Measurements from ENCODE around the gene CCNL1.

CCNL1 gene

GRCh38 chr3:157142315-157142714 is 17.6 kb downstream of the CCNL1 start:
- no peak for DNase-seq

DNA sequence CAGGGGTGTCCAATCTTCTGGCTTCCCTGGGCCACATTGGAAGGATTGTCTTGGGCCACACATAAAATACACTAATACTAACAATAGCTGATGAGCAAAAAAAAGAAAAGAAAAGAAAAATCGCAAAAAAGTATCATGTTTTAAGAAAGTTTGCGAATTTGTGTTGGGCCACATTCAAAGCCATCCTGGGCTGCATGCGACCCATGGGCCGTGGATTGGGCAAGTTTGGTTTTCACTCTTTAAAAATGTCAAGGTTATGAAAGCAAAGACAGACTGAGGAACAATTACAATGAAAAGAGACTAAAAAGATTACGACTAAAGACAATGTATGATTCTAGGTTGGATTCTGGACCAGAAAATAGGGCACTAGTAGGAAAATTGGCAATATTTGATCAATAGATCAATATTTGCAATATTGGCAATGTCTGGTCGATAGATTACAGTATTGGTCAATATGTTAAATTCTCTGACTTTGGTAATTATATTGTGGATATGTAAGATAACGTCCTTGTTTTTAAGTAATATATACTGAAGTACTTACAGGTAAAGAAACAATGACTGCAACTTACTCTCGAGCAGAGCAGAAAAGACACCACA is 19.9 kb downstream of the CCNL1 start:
- DNase-seq = no peak

- no peak for DNase-seq
These were observed 23.1 kb downstream of the CCNL1 start for GRCh38 chr3:157136647-157137387.

DNA sequence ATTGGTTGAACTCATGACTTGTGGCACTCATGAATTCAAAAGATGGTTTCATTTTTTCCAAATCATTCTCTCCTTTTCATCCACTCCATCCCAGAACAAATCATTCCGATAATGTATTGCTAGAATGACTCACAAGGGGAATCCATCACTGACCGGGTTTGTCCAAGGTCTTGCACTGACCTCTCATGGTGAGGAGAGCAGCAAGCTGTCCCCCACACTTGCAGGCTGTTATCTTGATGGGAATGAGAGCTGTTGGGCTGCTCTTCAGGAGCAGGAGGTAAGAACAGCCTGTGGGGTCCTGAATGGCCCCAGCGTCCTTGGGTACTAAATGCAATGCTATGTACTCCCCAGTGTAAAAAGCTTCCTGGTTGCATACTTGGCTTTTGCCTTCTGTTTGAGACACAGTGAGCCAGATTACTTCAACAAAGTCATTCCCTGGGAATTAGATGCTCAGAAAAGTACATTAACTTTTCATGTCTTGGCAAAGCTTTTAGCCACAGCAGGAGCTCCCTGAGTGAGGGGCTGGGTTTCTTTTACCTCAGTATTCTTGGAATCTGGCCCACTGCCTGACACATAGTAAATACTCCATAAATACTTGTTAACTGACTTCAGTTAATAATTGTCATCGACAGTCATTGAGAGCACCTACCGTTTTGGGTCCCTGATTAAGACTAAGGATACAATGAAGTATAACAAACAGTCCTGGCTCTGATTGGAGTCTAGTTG is 24.1 kb downstream of the CCNL1 start:
- DNase-seq = no peak

DNA sequence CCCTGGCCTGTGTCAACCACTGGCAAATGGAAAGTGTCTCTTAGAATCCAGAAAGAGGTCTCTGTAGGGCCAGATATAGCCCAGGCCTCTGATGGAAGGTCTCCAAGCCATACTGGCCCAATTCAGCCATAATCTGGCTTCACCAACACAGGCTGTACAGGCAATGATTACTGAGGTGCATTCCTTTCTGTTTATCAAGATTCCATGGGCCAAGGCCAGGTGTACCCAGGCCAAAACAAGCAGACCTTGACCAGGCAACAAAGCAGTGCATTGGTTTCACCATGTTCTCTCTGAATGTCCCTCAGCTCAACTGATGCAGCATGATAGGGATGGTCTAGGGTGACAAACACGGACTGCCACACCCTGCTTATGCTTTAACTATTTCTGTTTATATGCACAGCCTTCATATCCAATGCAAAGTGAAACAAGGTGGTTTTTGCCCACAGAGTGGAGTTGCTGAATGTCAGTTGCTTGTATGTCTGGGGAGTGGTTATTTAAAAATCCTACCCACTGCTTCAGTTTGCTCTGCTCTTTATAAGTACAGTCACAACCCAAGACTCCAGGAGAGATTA is 25.2 kb downstream of the CCNL1 start:
- no peak for DNase-seq

GRCh38 chr3:157133434-157134320 is 26.3 kb downstream of the CCNL1 start:
- DNase-seq = no peak

- DNase-seq = no peak
These were observed 27.0 kb downstream of the CCNL1 start for GRCh38 chr3:157132936-157133335.

GRCh38 chr3:157132341-157132740 is 27.6 kb downstream of the CCNL1 start:
- DNase-seq = no peak

DNA sequence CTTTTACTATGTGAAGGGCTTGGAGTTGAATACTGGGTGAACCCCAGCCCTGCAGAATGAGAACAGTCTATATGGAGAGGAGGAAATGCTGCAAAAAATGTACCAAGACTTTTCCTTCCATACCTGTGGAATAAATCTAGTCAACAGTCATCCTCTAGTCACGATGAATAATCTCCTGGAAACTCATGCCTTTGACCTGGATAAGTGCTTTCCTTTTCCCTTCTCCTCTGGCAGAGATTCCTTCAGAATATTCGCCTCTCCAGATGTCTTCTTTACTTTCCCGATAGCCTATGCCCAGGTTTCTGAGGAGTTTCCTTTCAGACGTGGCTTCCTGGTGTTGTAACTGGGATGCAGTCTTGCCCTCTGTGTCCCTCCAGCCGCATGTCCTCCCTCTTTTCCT is 28.1 kb downstream of the CCNL1 start:
- no peak for DNase-seq

DNA sequence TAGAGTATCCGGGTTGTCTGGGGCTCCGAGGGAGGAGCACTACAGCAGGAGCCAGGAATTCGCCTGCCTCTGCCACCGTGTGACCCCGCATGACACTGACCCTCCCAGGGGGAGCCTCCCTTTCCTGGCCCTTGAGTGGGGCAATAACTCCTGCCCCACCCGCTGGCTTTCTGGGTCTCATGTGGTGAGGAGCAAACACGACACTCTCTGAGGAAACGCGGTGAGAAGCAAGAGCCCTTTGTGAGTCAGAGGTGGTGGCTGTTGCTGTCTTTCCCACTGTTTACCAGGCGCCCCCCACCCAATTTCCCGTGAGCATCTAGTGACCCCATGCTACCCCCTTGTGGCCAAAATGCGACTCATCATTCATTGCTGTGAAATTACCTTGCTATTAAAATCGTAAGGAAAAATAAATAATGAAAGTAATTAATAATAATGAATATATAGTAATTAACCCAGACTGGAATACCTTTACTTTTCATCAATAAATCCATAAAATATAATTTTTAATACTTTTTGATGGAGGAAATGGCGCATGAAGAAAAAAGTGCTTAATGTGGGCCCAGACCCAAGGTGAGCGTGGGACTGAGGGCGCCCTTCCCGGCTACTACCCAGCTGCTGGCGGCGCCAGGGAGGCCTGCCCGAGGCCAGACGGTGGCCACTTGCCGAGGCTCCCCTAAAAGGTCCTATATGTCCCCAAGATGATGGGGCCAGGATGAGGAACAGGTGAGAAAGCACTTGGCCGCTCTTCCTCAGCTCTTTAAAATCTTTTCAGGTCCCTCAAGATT is 29.3 kb downstream of the CCNL1 start:
- DNase-seq = peak; percentile 79

DNA sequence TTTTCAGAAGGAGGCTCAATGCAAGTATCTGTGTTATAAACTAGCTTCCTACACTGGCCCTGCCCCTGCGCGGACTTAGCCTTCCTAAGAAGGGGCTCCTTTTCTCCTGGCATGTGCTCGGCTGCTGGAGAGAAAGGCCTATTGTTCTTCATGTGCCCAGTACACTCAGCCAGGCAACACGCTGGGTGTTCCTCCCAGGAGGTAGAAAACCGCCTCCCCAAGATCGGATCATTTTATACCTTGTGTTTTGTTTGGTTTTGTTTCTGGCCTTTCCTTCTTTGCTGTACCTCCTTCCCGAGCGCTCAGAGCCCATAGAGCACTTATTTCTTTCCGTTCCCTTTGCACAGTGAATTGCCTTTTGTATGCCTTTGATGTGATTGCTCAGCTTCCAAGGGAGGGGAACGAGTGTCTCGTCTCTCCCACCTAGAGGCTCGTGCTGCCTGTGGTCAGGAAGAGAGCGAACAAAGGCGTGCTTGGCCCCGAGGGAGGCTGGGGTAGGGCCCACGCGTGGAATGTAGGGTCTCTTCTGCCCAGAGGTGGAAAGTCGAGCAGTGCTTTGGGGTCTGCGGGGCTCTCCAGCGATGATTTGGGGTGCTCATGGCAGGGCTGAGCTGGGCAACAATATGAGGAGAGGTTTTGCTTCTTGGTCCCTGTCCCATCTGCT is 30.0 kb downstream of the CCNL1 start:
- no peak for DNase-seq

- DNase-seq = peak; percentile 33
These were observed 30.9 kb downstream of the CCNL1 start for GRCh38 chr3:157128771-157129681.

DNA sequence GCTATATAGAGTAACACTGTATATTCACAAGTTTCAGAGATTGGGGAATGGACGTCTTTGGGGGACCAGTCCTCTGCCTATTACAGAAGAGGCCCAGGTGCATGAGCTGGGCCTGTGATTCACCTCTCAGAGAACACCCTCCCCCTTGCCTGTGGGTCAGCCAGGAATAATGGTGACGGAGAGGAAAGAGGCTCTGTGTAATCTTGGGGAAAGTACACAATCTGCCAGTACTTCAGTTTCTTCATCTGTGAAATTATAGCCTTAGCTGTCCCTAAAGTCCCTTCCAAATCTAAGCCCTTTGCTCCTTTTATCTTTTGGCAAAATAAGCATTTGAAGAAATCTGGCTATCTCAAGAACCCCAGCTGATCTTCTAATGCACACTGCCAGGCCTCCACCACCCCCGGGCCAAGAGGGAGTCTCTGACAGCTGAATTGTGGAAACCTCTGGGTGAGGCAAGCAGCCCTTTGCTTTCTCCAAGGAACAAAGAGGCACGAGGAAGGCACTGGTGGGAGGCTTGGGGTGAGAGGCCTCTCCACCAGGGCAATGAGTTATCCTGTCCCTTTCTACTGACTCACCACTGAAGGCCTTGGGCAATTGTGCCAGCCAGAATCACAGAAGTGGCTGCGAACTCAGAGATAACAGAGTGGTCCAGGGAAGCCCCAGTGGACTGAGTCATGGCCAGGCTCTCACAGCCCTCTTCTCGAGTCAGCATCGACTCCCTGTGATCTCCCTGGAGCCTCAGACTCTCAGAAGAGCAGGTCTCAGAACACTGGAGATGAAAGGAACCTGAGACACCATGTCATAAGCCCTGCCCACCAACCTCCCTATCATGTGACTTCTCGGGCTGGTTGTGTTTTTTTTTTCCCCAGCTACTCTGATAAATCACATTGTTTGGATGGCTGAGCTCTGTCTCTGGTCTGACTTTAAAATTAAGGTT is 31.8 kb downstream of the CCNL1 start:
- DNase-seq = peak; percentile 73

DNA sequence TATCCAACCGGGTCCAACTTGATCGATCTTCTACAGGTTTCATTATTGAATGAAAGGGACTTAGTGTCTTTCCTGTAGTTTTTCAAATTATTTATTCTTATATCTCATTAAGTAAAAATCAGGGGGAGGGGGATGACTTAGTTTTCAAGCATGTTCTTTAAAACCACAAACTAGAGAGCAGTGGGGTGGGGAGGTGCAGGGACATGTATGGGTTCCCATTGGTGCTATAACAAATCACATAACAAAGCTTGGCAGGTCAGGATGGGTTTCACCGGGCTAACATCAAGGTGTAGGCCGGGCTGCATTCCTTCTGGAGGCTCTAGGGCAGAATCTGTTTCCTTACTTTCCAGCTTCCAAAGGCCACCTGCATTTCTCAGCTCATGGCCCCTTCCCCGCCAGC is 32.7 kb downstream of the CCNL1 start:
- no peak for DNase-seq

DNA sequence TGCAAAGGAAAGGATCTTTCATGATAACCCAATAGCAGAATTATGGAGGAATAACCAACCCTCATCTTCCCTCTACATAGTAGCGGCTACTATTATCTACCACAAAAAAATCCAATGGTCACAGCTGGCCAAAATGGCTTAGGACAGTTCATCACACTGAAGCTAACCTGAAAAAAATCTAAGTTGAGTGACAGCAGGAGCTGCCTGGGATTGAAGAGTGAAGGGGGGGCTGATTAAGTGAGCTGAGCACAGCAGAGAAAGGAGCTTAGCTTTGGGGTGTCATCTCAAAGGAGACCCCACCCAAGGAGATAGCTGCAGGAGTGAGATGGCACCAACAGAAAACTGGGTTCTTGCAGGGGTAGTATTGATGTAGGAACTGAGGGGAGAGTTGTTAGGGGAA is 33.6 kb downstream of the CCNL1 start:
- DNase-seq = no peak

DNA sequence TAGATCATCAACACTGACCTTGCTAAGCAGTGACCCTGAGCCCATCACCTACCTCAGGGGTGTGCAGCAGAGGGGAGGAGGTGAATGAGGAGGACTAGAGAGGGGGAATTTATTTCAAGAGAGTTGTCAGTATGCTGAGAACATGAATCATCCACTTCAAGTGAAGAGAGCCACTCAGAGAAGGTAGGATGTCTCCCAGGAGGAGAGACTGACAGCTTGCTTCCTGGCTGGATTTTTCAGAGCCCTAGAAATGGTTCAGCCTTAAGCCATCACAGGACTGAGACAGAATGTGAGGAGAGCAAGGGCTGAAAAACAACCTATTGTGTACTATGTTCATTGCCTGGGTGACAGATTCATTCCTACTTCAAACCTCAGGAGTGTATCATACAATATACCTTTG is 34.8 kb downstream of the CCNL1 start:
- no peak for DNase-seq

GRCh38 chr3:157123621-157124020 is 36.3 kb downstream of the CCNL1 start:
- DNase-seq = no peak

GRCh38 chr3:157122832-157123427 is 37.0 kb downstream of the CCNL1 start:
- DNase-seq = no peak

- no peak for DNase-seq
These were observed 37.8 kb downstream of the CCNL1 start for GRCh38 chr3:157122116-157122515.
